ENCODE measurements around the gene PDIA2.
"Not testable (repeated sequence)": the region's sequence is repeated elsewhere in the genome, so short reads cannot be mapped to it uniquely, and the experiment has no call there.

Gene PDIA2

GRCh38 chr16:325375-326145, 42.6 kb downstream of the PDIA2 start:
- no peak for DNase-seq (ENCODE audit: low spot score)

GRCh38 chr16:330741-331140, 47.8 kb downstream of the PDIA2 start:
- no peak for DNase-seq (ENCODE audit: low spot score)

- DNase-seq (ENCODE audit: low spot score): not testable (repeated sequence)
Observed at GRCh38 chr16:331181-331814, 48.3 kb downstream of the PDIA2 start.

GRCh38 chr16:333406-334094, 50.6 kb downstream of the PDIA2 start:
- no peak for DNase-seq (ENCODE audit: low spot score)

- DNase-seq (ENCODE audit: low spot score): not testable (repeated sequence)
Observed at GRCh38 chr16:334164-334832, 51.3 kb downstream of the PDIA2 start.

GRCh38 chr16:334861-335632, 52.1 kb downstream of the PDIA2 start:
- DNase-seq (ENCODE audit: low spot score): not testable (repeated sequence)

GRCh38 chr16:336269-336668, 53.3 kb downstream of the PDIA2 start:
- DNase-seq (ENCODE audit: low spot score): no peak
